ENCODE results near the gene FGFR3. TPM values are rescaled to one million over a fixed set of nuclear protein-coding genes. Genes with fewer than 3 reads are reported as not detected.

Gene FGFR3
- total RNA-seq, 1 donor from 2014 or later, result 32.1 TPM

GRCh38 chr4:1851160-1851559 lies 58.1 kb downstream of the FGFR3 start:
- no peak overlapping the region for H3K27ac ChIP-seq
- no peaks in the 10 kb centered on the region for H3K27me3 ChIP-seq
- H3K36me3 ChIP-seq, result peaks cover 22% of the 10 kb centered on the region
- no peaks in the 10 kb centered on the region for H3K9me3 ChIP-seq
- H3K4me1 ChIP-seq, result peaks cover 13% of the 10 kb centered on the region
- H3K4me3 ChIP-seq, result no peak overlapping the region
- DNase-seq (no peak), ATAC-seq (no peak)
- TF ChIP-seq, protein P1, sequence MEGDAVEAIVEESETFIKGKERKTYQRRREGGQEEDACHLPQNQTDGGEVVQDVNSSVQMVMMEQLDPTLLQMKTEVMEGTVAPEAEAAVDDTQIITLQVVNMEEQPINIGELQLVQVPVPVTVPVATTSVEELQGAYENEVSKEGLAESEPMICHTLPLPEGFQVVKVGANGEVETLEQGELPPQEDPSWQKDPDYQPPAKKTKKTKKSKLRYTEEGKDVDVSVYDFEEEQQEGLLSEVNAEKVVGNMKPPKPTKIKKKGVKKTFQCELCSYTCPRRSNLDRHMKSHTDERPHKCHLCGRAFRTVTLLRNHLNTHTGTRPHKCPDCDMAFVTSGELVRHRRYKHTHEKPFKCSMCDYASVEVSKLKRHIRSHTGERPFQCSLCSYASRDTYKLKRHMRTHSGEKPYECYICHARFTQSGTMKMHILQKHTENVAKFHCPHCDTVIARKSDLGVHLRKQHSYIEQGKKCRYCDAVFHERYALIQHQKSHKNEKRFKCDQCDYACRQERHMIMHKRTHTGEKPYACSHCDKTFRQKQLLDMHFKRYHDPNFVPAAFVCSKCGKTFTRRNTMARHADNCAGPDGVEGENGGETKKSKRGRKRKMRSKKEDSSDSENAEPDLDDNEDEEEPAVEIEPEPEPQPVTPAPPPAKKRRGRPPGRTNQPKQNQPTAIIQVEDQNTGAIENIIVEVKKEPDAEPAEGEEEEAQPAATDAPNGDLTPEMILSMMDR (IDR thresholded peaks at IDR 0.05), result no peak
- intact Hi-C loops (cut with DNase I), result no loop called here

DNA sequence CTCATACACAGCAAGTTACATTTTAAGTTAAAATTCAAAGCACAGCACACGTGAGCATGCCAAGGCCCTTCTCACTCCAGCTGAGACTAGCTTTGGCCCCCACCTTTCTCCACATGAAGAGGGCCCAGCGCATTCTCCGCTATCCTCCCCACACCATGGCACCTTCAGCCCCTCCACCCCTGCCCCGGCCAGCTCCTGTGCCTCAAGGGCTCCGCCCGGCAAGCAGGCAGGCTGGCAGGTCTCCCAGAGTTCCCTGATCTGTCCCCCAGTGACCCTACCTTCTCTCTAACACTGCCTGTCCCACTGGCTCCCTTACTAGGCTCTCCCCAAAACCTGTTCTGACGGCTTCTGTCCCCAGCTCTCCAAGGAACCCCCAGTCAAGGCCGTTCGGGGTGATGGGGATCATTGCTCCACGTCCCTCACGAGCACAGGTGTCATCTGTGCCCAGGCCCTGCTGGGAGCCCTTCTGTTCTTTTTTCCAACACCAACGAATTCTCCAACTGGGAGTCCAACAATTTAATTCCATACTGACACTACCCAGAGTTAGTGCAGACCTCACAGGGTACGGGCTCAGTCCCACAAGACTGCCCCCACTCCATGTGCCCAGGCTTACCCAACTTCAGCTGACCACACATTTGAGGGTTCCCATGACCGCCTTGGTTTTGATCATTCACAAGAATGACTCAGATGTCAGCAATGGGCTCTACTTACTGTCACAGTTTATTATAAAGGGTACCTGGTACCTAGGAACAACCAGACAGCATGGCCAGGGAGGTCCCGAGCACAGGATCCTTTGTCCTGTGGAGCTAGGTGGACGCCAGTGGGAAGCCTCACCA lies 58.7 kb downstream of the FGFR3 start:
- intact Hi-C loops (cut with DNase I), result no loop called here
- Histone ChIP-seq H3K27ac (no peak overlapping the region), H3K27me3 (no peaks in the 10 kb centered on the region), H3K4me1 (peaks cover 13% of the 10 kb centered on the region), H3K36me3 (peaks cover 16% of the 10 kb centered on the region), H3K9me3 (no peaks in the 10 kb centered on the region), H3K4me3 (no peak overlapping the region)
- TF ChIP-seq, protein P1 (IDR thresholded peaks at IDR 0.05), result no peak
- DNase-seq (no peak), ATAC-seq (no peak)

GRCh38 chr4:1852904-1853623 lies 60.0 kb downstream of the FGFR3 start:
- TF ChIP-seq, protein P1 (IDR thresholded peaks at IDR 0.05), result no peak
- intact Hi-C loops (cut with DNase I), result no loop called here
- Histone ChIP-seq H3K27me3 (no peaks in the 10 kb centered on the region), H3K36me3 (peaks cover 5% of the 10 kb centered on the region), H3K4me1 (peaks cover 13% of the 10 kb centered on the region), H3K4me3 (no peak overlapping the region), H3K9me3 (no peaks in the 10 kb centered on the region), H3K27ac (no peak overlapping the region)
- DNase-seq (no peak), ATAC-seq (no peak)

DNA sequence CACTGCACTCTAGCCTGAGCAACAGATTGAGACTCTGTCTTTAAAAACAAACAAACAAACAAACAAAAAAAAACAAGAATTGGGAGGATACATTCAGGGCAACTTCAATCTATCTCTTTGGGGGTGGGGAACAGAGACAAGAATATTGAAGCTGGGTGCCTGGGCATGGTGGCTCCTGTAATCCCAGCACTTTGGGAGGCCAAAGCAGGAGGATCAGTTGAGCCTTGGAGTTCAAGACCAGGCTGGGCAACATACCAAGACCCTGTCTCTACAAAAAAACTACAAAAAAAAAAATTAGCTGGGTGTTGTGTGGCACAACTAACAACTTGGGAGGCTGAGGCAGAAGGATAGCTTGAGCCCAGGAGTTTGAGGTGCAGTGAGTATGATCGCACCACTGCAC lies 61.7 kb downstream of the FGFR3 start:
- DNase-seq, result no peak
- Histone ChIP-seq H3K27me3 (no peaks in the 10 kb centered on the region), H3K4me1 (peaks cover 13% of the 10 kb centered on the region), H3K9me3 (no peaks in the 10 kb centered on the region), H3K27ac (peak overlapping the region; percentile 85), H3K36me3 (no peaks in the 10 kb centered on the region), H3K4me3 (peak overlapping the region; percentile 93)
- intact Hi-C loops (cut with DNase I), result no loop called here
- TF ChIP-seq, protein P1 (IDR thresholded peaks at IDR 0.05), result no peak
- ATAC-seq, result no peak

GRCh38 chr4:1855333-1856070 lies 62.4 kb downstream of the FGFR3 start:
- H3K27ac ChIP-seq, result peak overlapping the region; percentile 85
- peak; percentile 73 for DNase-seq
- no peaks in the 10 kb centered on the region for H3K9me3 ChIP-seq
- H3K27me3 ChIP-seq, result no peaks in the 10 kb centered on the region
- TF ChIP-seq, protein P1 (IDR thresholded peaks at IDR 0.05), result no peak
- intact Hi-C loops (cut with DNase I), result no loop called here
- peak; percentile 45 for ATAC-seq
- H3K36me3 ChIP-seq, result no peaks in the 10 kb centered on the region
- peak overlapping the region; percentile 93 for H3K4me3 ChIP-seq
- H3K4me1 ChIP-seq, result peaks cover 13% of the 10 kb centered on the region

Data from upper lobe of right lung (tissue), 1 donor.